ENCODE data around the gene FGF2. TPM values are rescaled to one million over a fixed set of nuclear protein-coding genes. Genes with fewer than 3 reads are reported as not detected.

The FGF2 gene
- total RNA-seq, 1 donor from 2014 or later: 4.1 TPM

- intact Hi-C loops (cut with micrococcal nuclease): no loop called here
- Histone ChIP-seq H3K36me3 (peaks cover 16% of the 10 kb centered on the region), H3K4me3 (no peak overlapping the region), H3K9me3 (replicated peaks) (peaks cover 3% of the 10 kb centered on the region), H3K27ac (replicated peaks) (no peak overlapping the region), H3K27me3 (ENCODE audit: low read depth) (no peaks in the 10 kb centered on the region), H3K4me1 (no peaks in the 10 kb centered on the region)
- TF ChIP-seq, protein P1, sequence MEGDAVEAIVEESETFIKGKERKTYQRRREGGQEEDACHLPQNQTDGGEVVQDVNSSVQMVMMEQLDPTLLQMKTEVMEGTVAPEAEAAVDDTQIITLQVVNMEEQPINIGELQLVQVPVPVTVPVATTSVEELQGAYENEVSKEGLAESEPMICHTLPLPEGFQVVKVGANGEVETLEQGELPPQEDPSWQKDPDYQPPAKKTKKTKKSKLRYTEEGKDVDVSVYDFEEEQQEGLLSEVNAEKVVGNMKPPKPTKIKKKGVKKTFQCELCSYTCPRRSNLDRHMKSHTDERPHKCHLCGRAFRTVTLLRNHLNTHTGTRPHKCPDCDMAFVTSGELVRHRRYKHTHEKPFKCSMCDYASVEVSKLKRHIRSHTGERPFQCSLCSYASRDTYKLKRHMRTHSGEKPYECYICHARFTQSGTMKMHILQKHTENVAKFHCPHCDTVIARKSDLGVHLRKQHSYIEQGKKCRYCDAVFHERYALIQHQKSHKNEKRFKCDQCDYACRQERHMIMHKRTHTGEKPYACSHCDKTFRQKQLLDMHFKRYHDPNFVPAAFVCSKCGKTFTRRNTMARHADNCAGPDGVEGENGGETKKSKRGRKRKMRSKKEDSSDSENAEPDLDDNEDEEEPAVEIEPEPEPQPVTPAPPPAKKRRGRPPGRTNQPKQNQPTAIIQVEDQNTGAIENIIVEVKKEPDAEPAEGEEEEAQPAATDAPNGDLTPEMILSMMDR (IDR thresholded peaks at IDR 0.05; ENCODE audit: borderline replicate concordance): no peak
- no peak for DNase-seq
Measured at GRCh38 chr4:122884499-122884898, 57.9 kb downstream of the FGF2 start.

GRCh38 chr4:122889726-122890125 is 63.1 kb downstream of the FGF2 start:
- intact Hi-C loops (cut with micrococcal nuclease): no loop called here
- TF ChIP-seq, protein P1 (IDR thresholded peaks at IDR 0.05; ENCODE audit: borderline replicate concordance): no peak
- no peak for DNase-seq
- Histone ChIP-seq H3K27ac (replicated peaks) (peak overlapping the region; percentile 62), H3K27me3 (ENCODE audit: low read depth) (no peaks in the 10 kb centered on the region), H3K4me3 (no peak overlapping the region), H3K4me1 (peaks cover 9% of the 10 kb centered on the region), H3K9me3 (replicated peaks) (no peaks in the 10 kb centered on the region), H3K36me3 (peaks cover 38% of the 10 kb centered on the region)

- Histone ChIP-seq H3K9me3 (replicated peaks) (no peaks in the 10 kb centered on the region), H3K27ac (replicated peaks) (peak overlapping the region; percentile 62), H3K4me3 (no peak overlapping the region), H3K4me1 (peaks cover 12% of the 10 kb centered on the region), H3K36me3 (peaks cover 38% of the 10 kb centered on the region), H3K27me3 (ENCODE audit: low read depth) (no peaks in the 10 kb centered on the region)
- no peak for DNase-seq
- intact Hi-C loops (cut with micrococcal nuclease): no loop called here
- TF ChIP-seq, protein P1 (IDR thresholded peaks at IDR 0.05; ENCODE audit: borderline replicate concordance): no peak
Measured at GRCh38 chr4:122890147-122890795, 63.6 kb downstream of the FGF2 start.

- no peaks in the 10 kb centered on the region for H3K9me3 ChIP-seq (replicated peaks)
- no peak overlapping the region for H3K27ac ChIP-seq (replicated peaks)
- H3K36me3 ChIP-seq: peaks cover 30% of the 10 kb centered on the region
- peaks cover 19% of the 10 kb centered on the region for H3K4me1 ChIP-seq
- TF ChIP-seq, protein P1 (IDR thresholded peaks at IDR 0.05; ENCODE audit: borderline replicate concordance): no peak
- no peaks in the 10 kb centered on the region for H3K27me3 ChIP-seq (ENCODE audit: low read depth)
- intact Hi-C loops (cut with micrococcal nuclease): no loop called here
- no peak for DNase-seq
- no peak overlapping the region for H3K4me3 ChIP-seq
Measured at GRCh38 chr4:122894827-122895226, 68.2 kb downstream of the FGF2 start.

DNA sequence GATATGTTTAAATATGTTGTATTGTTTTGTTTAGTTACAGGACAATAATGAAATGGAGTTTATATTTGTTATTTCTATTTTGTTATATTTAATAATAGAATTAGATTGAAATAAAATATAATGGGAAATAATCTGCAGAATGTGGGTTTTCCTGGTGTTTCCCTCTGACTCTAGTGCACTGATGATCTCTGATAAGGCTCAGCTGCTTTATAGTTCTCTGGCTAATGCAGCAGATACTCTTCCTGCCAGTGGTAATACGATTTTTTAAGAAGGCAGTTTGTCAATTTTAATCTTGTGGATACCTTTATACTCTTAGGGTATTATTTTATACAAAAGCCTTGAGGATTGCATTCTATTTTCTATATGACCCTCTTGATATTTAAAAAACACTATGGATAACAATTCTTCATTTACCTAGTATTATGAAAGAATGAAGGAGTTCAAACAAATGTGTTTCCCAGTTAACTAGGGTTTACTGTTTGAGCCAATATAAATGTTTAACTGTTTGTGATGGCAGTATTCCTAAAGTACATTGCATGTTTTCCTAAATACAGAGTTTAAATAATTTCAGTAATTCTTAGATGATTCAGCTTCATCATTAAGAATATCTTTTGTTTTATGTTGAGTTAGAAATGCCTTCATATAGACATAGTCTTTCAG is 68.8 kb downstream of the FGF2 start:
- H3K27ac ChIP-seq (replicated peaks): peak overlapping the region; percentile 12
- H3K27me3 ChIP-seq (ENCODE audit: low read depth): no peaks in the 10 kb centered on the region
- intact Hi-C loops (cut with micrococcal nuclease): no loop called here
- TF ChIP-seq, protein P1 (IDR thresholded peaks at IDR 0.05; ENCODE audit: borderline replicate concordance): no peak
- H3K36me3 ChIP-seq: peaks cover 30% of the 10 kb centered on the region
- H3K9me3 ChIP-seq (replicated peaks): no peaks in the 10 kb centered on the region
- peaks cover 12% of the 10 kb centered on the region for H3K4me1 ChIP-seq
- H3K4me3 ChIP-seq: no peak overlapping the region
- no peak for DNase-seq

Measured in left ventricle myocardium inferior (tissue), 1 donor.